Stimulated activated CD4-positive, alpha-beta T cell treated with anti-CD3 and anti-CD28 coated beads, Interleukin-15, amount 100 ng/mL, for 1 hour (primary cell): Measurements from ENCODE around the gene CMC2.

Experiments used
- DNase-seq, 2 donors: peaks; one replicate each; pipeline ENCODE4 v3.0.0-alpha.2; 2020; ENCODE audit warnings: low read depth in 1 of 2, low spot score in 1 of 2

CMC2 gene

DNA sequence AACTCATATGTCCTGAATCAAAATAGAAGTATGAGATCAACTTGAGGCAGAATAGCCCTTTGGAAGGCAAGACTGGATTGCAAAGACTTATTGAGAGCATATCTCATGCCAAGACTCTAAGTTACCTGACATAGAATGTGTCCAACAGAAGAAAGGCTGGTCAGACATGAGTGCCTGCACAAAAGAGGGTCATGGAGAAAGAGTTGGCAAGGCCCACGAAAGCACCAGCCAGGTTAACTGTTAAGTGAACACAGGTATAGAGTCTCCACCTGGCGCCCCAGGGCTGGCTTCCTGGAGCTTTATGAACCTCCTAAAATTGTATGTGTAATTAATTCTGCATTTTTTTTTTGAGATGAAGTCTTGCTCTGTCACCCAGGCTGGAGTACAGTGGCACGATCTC, 71.0 kb downstream of the CMC2 start:
- no peak for DNase-seq

DNA sequence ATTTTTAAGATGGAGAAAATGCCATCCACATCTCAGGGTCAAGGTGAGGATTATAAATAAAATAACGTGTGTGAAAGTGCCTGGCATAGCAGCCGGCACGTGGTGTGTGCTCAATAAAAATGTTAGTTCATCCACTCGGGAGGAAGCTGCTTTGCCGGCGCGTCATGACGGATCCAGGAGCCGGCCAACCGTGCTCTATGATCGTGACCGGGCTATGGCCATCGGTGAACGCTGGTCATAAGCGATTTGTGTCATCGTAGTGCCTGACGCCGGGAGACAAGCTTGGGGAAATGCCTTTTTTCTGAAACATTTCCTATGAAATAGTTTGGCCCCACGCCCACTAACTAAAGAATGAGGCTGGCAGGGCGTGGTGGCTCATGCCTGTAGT, 74.0 kb downstream of the CMC2 start:
- DNase-seq = no peak

DNA sequence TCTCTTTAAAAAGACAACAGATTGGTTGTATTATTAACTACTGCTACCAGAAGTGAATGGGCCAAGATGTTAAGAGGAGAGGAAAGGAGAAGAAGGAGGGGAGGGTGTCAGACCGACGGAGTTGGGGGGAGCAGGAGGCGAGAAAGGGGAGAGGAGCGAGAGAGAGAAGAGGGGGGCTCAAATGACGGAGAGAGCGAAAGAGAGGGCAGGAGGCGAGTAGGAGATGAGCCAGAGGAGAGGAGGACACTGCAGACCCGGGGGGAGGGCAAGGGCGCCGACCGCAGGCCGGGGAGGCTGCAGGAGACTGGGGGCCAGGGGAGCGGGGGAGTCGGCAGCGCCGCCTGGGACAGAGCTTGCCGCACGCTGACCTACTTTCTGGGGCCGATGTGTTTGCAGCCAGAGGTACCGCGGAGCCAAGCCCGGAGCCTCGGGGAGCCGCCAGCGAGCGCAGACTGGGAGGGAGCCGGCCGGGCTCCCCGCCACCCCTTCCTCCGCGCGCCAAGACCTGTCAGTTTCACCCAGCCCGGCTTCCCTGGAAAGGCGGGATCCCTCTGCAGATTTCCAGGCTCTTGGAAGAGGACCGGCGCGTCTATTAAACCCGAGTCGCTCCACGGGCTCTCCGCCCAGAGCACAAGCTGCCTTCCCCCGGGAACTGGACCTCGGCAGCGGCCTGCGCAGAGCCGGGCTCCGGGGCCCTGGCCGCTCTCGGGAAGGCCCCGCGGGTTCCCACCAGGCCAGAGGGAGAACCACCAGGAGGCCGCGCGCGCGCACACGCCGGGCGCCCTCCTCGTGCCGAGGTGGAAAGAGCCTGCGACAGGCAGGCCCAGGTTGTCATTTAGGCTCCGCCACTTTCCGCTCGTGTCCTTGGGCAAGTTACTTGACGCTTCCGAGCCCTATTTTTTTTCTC, 74.6 kb downstream of the CMC2 start:
- DNase-seq = no peak

DNA sequence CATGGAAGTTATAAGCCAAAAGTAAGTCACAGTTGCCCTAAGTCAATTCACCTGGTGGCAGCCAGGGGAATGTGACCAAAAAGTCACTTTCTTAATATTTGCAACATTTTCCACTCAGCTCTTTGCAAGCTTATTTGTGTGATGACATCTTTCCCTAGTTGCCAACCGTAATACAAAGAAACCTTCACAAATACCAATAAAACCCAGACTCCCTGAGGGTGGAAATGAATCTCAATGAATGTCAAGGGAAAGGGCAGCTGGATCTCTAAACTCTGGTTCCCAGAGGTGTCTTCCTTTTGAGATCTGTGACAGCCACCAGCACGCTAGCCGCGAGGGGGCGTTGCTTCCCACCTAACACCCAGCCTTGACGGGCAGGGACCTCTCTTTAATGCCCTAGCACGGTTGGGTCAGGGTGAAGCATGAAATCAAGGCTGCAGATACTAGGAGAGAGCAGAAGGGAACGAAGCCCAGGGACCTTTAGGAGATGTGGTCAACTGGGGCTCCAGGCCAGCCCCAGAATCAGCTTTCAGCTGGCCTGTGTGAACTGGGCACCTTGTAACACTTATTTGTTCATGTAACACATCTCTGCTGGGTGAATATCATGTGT, 82.2 kb downstream of the CMC2 start:
- DNase-seq = peak in 1 of 2 donors; percentile 16

DNA sequence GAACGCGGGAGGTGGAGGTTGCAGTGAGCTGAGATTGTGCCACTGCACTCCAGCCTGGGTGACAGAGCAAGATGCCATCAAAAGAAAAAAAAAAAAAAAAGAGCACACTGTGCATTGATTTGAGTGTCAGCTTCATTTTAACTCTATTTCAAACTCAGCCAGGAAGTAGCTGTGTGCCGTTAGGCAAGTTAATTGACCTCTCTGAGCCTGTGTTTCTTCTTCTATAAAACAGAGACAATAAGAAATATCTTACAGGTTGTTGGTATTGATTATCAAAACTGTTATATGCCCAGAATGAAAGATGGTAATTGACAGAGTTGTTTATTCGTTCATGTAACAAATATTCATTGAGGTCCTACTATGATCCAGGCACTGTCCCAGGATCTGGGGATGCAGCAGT, 83.3 kb downstream of the CMC2 start:
- no peak for DNase-seq
